ENCODE data around the gene PLEKHG7. TPM values are rescaled to one million over a fixed set of nuclear protein-coding genes. Genes with fewer than 3 reads are reported as not detected.

PLEKHG7 gene
- not detected for polyA plus RNA-seq (2012; ENCODE audit: insufficient read length, low read depth)

GRCh38 chr12:92702754-92703679, at the start of gene PLEKHG7:
Gene PLEKHG7 (plus strand): TSS chr12:92702989. CDS start chr12:92706632, 3,643 bp downstream.
- TF ChIP-seq REST (IDR thresholded peaks at IDR 0.05; ENCODE audit: insufficient read depth in 1 of 2, low read depth in 2 of 2, low read length in 2 of 2) (no peak), FOXP2 (optimal IDR thresholded peaks at IDR 0.05; ENCODE audit: borderline replicate concordance, extremely low read depth, extremely low read length, insufficient read depth) (no peak), SIN3A (IDR thresholded peaks at IDR 0.05; ENCODE audit: borderline replicate concordance, insufficient read depth, low read length) (no peak), TAF1 (IDR thresholded peaks at IDR 0.05; ENCODE audit: borderline replicate concordance, insufficient read depth, low read length) (no peak), POLR2AphosphoS5 (IDR thresholded peaks at IDR 0.05; ENCODE audit: low read depth, low read length) (no peak)

GRCh38 chr12:92654929-92655328, 47.9 kb upstream of the PLEKHG7 start:
- TF ChIP-seq TAF1 (IDR thresholded peaks at IDR 0.05; ENCODE audit: borderline replicate concordance, insufficient read depth, low read length) (no peak), SIN3A (IDR thresholded peaks at IDR 0.05; ENCODE audit: borderline replicate concordance, insufficient read depth, low read length) (no peak), REST (IDR thresholded peaks at IDR 0.05; ENCODE audit: insufficient read depth in 1 of 2, low read depth in 2 of 2, low read length in 2 of 2) (no peak), POLR2AphosphoS5 (IDR thresholded peaks at IDR 0.05; ENCODE audit: low read depth, low read length) (no peak), FOXP2 (optimal IDR thresholded peaks at IDR 0.05; ENCODE audit: borderline replicate concordance, extremely low read depth, extremely low read length, insufficient read depth) (no peak)

GRCh38 chr12:92656911-92657310, 45.9 kb upstream of the PLEKHG7 start:
- TF ChIP-seq POLR2AphosphoS5 (IDR thresholded peaks at IDR 0.05; ENCODE audit: low read depth, low read length): no peak
- no peak for TF ChIP-seq REST (IDR thresholded peaks at IDR 0.05; ENCODE audit: insufficient read depth in 1 of 2, low read depth in 2 of 2, low read length in 2 of 2)
- TF ChIP-seq FOXP2 (optimal IDR thresholded peaks at IDR 0.05; ENCODE audit: borderline replicate concordance, extremely low read depth, extremely low read length, insufficient read depth): no peak
- TF ChIP-seq TAF1 (IDR thresholded peaks at IDR 0.05; ENCODE audit: borderline replicate concordance, insufficient read depth, low read length): no peak
- TF ChIP-seq SIN3A (IDR thresholded peaks at IDR 0.05; ENCODE audit: borderline replicate concordance, insufficient read depth, low read length): no peak

- no peak for TF ChIP-seq POLR2AphosphoS5 (IDR thresholded peaks at IDR 0.05; ENCODE audit: low read depth, low read length)
- TF ChIP-seq SIN3A (IDR thresholded peaks at IDR 0.05; ENCODE audit: borderline replicate concordance, insufficient read depth, low read length): no peak
- no peak for TF ChIP-seq TAF1 (IDR thresholded peaks at IDR 0.05; ENCODE audit: borderline replicate concordance, insufficient read depth, low read length)
- no peak for TF ChIP-seq FOXP2 (optimal IDR thresholded peaks at IDR 0.05; ENCODE audit: borderline replicate concordance, extremely low read depth, extremely low read length, insufficient read depth)
- TF ChIP-seq REST (IDR thresholded peaks at IDR 0.05; ENCODE audit: insufficient read depth in 1 of 2, low read depth in 2 of 2, low read length in 2 of 2): no peak
Measured at GRCh38 chr12:92657770-92658169, 45.0 kb upstream of the PLEKHG7 start.
